IPS DF 6.9 (cell line): ENCODE results near the gene TMEM144.

Experiments used
- DNase-seq: peaks from one replicate; pipeline ENCODE4 v3.0.0-alpha.2; 2013; ENCODE audit warnings: low read depth, low spot score
- H3K27ac ChIP-seq: one replicate; pipeline ENCODE4 v1.5.1; 2013; ENCODE audit warnings: low read length, control low read depth
- H3K27me3 ChIP-seq: 2 replicates; pipeline ENCODE4 v1.6.1; 2013; ENCODE audit warnings: mild to moderate bottlenecking, low read length; ENCODE audit not compliant: control insufficient read depth, insufficient read depth
- H3K36me3 ChIP-seq: 2 replicates; pipeline ENCODE4 v1.6.1; 2013; ENCODE audit warnings: low read length; ENCODE audit not compliant: control insufficient read depth, insufficient read depth
- H3K4me1 ChIP-seq: 2 replicates; pipeline ENCODE4 v1.6.1; 2013; ENCODE audit warnings: low read length; ENCODE audit not compliant: control insufficient read depth, insufficient read depth
- H3K4me3 ChIP-seq: 2 replicates; pipeline ENCODE4 v1.5.1; 2013; ENCODE audit warnings: mild to moderate bottlenecking, low read length
- H3K9me3 ChIP-seq: 2 replicates; pipeline ENCODE4 v1.6.1; 2013; ENCODE audit warnings: low read length, inconsistent platforms; ENCODE audit not compliant: control insufficient read depth, insufficient read depth
- WGBS: extraction: QIAGEN DNeasy Blood & Tissue Kit; methylation state at CpG from one replicate; pipeline ENCODE4 v1.1.7; 2013; ENCODE audit warnings: mixed read lengths, missing lambda C conversion rate; ENCODE audit not compliant: insufficient read length, insufficient coverage; 5-methylcytosine and 5-hydroxymethylcytosine counted together

The TMEM144 gene

GRCh38 chr4:158192439-158193158 lies 17.7 kb upstream of the TMEM144 start:
- Histone ChIP-seq H3K9me3 (no peaks in the 10 kb centered on the region), H3K36me3 (no peaks in the 10 kb centered on the region), H3K4me3 (no peak overlapping the region), H3K27me3 (no peaks in the 10 kb centered on the region), H3K27ac (no peak overlapping the region), H3K4me1 (no peaks in the 10 kb centered on the region)
- no peak for DNase-seq
- WGBS, result no CpG with 5 or more reads among the region's 5 CpGs

- H3K36me3 ChIP-seq, result no peaks in the 10 kb centered on the region
- DNase-seq, result peak; percentile 16
- no peaks in the 10 kb centered on the region for H3K4me1 ChIP-seq
- H3K9me3 ChIP-seq, result no peaks in the 10 kb centered on the region
- no CpG with 5 or more reads among the region's 3 CpGs for WGBS
- no peak overlapping the region for H3K27ac ChIP-seq
- H3K27me3 ChIP-seq, result no peaks in the 10 kb centered on the region
- no peak overlapping the region for H3K4me3 ChIP-seq
These were observed 17.0 kb upstream of the TMEM144 start for GRCh38 chr4:158193171-158193749.

- WGBS, result no CpG with 5 or more reads among the region's 1 CpG
- no peaks in the 10 kb centered on the region for H3K4me1 ChIP-seq
- H3K27ac ChIP-seq, result no peak overlapping the region
- no peak overlapping the region for H3K4me3 ChIP-seq
- no peaks in the 10 kb centered on the region for H3K27me3 ChIP-seq
- no peaks in the 10 kb centered on the region for H3K36me3 ChIP-seq
- H3K9me3 ChIP-seq, result no peaks in the 10 kb centered on the region
- no peak for DNase-seq
These were observed 15.0 kb upstream of the TMEM144 start for GRCh38 chr4:158195297-158195696.

DNA sequence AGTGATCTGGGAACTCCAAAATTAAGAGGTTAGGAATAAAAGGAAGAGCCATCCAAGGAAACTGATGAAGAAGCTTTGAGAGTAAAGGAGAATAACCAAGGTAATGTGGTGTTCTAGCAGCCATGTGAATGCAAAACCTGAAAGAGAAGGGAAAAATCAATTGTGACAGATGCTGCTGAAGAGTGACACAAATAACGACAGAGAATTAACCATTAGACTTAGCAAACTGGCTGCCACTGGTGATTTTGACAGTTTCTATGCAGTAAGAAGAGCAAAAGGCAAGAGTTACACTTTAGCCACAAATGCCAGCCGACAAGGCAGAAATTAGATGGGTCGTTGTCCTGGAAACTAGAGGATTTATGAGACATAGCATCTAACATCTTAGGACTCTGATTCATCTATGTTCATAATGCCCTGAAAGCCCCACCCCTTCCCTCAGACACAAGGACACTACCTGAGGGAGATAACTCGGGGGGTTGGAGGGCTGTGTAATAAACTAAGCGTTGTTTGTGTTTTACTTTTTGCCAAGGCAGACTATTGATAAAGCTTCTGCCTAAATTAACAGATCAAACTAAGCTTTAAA lies 13.0 kb upstream of the TMEM144 start:
- DNase-seq, result no peak
- WGBS, result no CpG with 5 or more reads among the region's 5 CpGs
- Histone ChIP-seq H3K9me3 (no peaks in the 10 kb centered on the region), H3K4me1 (no peaks in the 10 kb centered on the region), H3K27ac (no peak overlapping the region), H3K4me3 (no peak overlapping the region), H3K36me3 (no peaks in the 10 kb centered on the region), H3K27me3 (no peaks in the 10 kb centered on the region)

DNA sequence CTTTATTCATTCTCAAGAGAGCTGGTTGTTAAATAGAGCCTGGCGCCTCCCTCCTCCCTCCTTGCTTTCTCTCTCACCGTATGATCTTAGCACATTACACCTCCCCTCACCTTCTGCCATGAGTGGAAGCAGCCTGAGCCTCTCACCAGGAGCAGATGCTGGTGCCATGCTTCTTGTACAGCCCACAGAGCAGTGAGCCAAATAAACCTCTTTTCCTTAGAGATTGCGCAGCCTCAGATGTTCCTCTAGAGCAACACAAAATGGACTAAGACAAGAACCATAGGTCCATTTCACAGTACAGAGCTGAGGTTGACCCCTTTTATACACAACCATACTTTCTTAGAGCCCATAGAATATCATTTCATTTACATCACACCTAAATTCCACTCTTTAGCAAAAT lies 10.1 kb upstream of the TMEM144 start:
- H3K27ac ChIP-seq, result no peak overlapping the region
- DNase-seq, result no peak
- no peaks in the 10 kb centered on the region for H3K9me3 ChIP-seq
- H3K36me3 ChIP-seq, result no peaks in the 10 kb centered on the region
- no peaks in the 10 kb centered on the region for H3K4me1 ChIP-seq
- no peak overlapping the region for H3K4me3 ChIP-seq
- no peaks in the 10 kb centered on the region for H3K27me3 ChIP-seq
- WGBS, result no CpG with 5 or more reads among the region's 3 CpGs

DNA sequence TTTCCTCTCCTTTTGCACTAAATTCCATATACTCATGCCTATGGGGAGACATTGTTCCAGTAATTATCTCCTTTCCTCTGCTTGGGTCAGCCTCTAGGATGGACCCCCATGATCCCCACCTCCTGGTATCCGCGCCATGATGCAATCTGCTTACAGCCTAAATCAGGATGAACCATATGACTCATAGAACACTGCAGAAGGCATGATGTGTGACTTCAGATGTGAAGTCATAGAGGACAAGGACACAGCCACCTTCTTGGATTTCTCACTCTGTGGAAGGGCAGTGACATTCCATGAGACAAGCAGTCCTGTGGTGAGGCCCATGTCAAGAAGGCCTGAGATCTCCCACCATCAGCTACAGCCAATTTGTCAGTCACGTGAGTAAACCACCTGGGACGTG lies 9.0 kb upstream of the TMEM144 start:
- no peak for DNase-seq
- no peaks in the 10 kb centered on the region for H3K27me3 ChIP-seq
- no peak overlapping the region for H3K27ac ChIP-seq
- no CpG with 5 or more reads among the region's 4 CpGs for WGBS
- H3K36me3 ChIP-seq, result no peaks in the 10 kb centered on the region
- H3K9me3 ChIP-seq, result no peaks in the 10 kb centered on the region
- H3K4me3 ChIP-seq, result no peak overlapping the region
- H3K4me1 ChIP-seq, result no peaks in the 10 kb centered on the region

DNA sequence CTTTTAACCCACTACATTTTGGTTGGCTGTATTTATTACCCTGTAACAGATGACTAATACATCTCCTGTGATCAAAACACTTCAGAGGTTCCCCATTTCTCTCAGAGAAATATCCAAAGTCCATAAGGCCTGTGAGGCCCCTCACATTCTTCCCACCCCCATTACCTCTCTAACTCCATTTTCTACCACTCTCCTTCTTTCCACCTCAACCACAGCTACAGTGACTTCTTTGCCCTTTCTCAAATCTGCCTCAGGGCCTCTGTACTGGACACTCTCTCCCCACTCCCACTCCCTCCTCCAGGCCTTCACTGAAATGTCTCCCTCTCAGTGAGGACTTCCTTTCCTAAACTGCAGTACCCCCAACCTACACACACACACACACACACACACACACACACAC lies 8.4 kb upstream of the TMEM144 start:
- Histone ChIP-seq H3K4me3 (no peak overlapping the region), H3K9me3 (no peaks in the 10 kb centered on the region), H3K27me3 (no peaks in the 10 kb centered on the region), H3K36me3 (no peaks in the 10 kb centered on the region), H3K27ac (no peak overlapping the region), H3K4me1 (no peaks in the 10 kb centered on the region)
- DNase-seq, result no peak

DNA sequence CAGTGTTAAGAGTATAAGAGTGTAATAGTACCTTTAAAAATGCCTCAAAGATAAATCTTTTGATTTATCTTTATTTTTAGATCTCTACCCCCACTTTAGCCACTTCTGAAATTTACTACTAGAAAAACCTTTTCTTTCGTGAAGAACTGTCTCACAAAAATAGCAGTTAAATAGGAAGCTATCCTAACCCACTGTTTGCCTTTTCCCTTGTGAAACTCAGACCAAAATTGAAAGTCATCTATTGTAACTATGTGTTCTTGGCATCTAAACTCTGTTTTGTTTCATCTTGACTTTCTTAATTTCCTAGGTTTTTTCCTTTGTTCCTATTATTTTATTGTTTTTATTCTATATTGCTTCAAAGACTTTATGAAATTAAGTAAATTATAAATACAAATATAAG lies 7.8 kb upstream of the TMEM144 start:
- Histone ChIP-seq H3K9me3 (no peaks in the 10 kb centered on the region), H3K36me3 (no peaks in the 10 kb centered on the region), H3K27me3 (no peaks in the 10 kb centered on the region), H3K4me1 (no peaks in the 10 kb centered on the region), H3K27ac (no peak overlapping the region), H3K4me3 (no peak overlapping the region)
- no CpG with 5 or more reads among the region's 1 CpG for WGBS
- DNase-seq, result no peak

- DNase-seq, result no peak
- H3K36me3 ChIP-seq, result no peaks in the 10 kb centered on the region
- no peaks in the 10 kb centered on the region for H3K27me3 ChIP-seq
- no peaks in the 10 kb centered on the region for H3K4me1 ChIP-seq
- H3K27ac ChIP-seq, result no peak overlapping the region
- H3K4me3 ChIP-seq, result no peak overlapping the region
- no peaks in the 10 kb centered on the region for H3K9me3 ChIP-seq
- WGBS, result no CpG with 5 or more reads among the region's 2 CpGs
These were observed 6.8 kb upstream of the TMEM144 start for GRCh38 chr4:158203436-158203835.

- Histone ChIP-seq H3K9me3 (no peaks in the 10 kb centered on the region), H3K4me3 (no peak overlapping the region), H3K27me3 (no peaks in the 10 kb centered on the region), H3K27ac (no peak overlapping the region), H3K36me3 (no peaks in the 10 kb centered on the region), H3K4me1 (no peaks in the 10 kb centered on the region)
- no peak for DNase-seq
- 100% methylated on average over 2 of the region's 3 CpGs for WGBS
These were observed 6.4 kb upstream of the TMEM144 start for GRCh38 chr4:158203929-158204328.
